ENCODE data around the gene VWA7.

VWA7 gene

DNA sequence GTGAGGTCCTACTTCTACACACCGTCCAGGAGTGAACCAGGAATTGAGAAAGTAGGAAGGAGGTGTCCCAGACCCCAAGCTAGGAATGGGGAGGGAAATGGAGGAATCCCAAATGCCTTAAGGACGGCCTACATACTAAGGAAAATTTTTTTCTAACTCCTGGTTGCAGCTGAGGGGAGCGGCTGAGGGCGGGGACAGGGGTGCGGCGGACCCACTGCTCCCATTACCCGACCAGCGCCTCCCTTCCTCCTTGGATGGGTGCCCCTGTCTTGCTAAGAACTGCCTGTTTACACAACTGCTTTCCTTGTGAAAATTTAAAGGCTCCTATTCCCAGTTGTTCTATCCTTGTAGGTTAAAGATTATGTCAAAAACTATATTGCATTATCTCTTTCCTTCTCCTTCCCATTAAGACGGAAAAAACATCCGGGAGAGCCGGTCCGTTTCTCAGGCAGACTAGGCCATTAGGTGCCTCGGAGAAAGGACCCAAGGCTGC is 49.7 kb upstream of the VWA7 start (continued):
- TF ChIP-seq KLF9 (tag by site-specific recombination; IDR thresholded peaks at IDR 0.05; ENCODE audit: low read depth), result 0 out of 2 replicates have a peak, but pooled peaks have one; percentile 5
- TF ChIP-seq GLI4 (tag by site-specific recombination; IDR thresholded peaks at IDR 0.05), result no peak
- TF ChIP-seq ZNF501 (tag by site-specific recombination; IDR thresholded peaks at IDR 0.05), result peak; percentile 65
- peak; percentile 97 for TF ChIP-seq ZNF610 (tag by site-specific recombination; IDR thresholded peaks at IDR 0.05; ENCODE audit: borderline replicate concordance)
- no peak for TF ChIP-seq ZNF23 (tag by site-specific recombination; IDR thresholded peaks at IDR 0.05; ENCODE audit: borderline replicate concordance)
- TF ChIP-seq ZBTB7A (tag by site-specific recombination; IDR thresholded peaks at IDR 0.05; ENCODE audit: low read depth), result no peak
- TF ChIP-seq, protein P1, sequence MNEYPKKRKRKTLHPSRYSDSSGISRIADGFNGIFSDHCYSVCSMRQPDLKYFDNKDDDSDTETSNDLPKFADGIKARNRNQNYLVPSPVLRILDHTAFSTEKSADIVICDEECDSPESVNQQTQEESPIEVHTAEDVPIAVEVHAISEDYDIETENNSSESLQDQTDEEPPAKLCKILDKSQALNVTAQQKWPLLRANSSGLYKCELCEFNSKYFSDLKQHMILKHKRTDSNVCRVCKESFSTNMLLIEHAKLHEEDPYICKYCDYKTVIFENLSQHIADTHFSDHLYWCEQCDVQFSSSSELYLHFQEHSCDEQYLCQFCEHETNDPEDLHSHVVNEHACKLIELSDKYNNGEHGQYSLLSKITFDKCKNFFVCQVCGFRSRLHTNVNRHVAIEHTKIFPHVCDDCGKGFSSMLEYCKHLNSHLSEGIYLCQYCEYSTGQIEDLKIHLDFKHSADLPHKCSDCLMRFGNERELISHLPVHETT (tag by site-specific recombination; IDR thresholded peaks at IDR 0.05), result peak; percentile 81; the same call in 1 of the 2 replicates
- TF ChIP-seq ZNF785 (tag by site-specific recombination; IDR thresholded peaks at IDR 0.05), result no peak
- no peak for TF ChIP-seq ZNF596 (tag by site-specific recombination; IDR thresholded peaks at IDR 0.05)
- no peak for TF ChIP-seq EGR2 (tag by site-specific recombination; IDR thresholded peaks at IDR 0.05; ENCODE audit: low read depth)
- peak; percentile 88 for TF ChIP-seq WT1 (tag by site-specific recombination; IDR thresholded peaks at IDR 0.05)
- TF ChIP-seq, protein P2, sequence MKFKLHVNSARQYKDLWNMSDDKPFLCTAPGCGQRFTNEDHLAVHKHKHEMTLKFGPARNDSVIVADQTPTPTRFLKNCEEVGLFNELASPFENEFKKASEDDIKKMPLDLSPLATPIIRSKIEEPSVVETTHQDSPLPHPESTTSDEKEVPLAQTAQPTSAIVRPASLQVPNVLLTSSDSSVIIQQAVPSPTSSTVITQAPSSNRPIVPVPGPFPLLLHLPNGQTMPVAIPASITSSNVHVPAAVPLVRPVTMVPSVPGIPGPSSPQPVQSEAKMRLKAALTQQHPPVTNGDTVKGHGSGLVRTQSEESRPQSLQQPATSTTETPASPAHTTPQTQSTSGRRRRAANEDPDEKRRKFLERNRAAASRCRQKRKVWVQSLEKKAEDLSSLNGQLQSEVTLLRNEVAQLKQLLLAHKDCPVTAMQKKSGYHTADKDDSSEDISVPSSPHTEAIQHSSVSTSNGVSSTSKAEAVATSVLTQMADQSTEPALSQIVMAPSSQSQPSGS (tag by site-specific recombination; IDR thresholded peaks at IDR 0.05; ENCODE audit: low read depth), result no peak
- TF ChIP-seq ZNF791 (tag by site-specific recombination; IDR thresholded peaks at IDR 0.05), result no peak
- TF ChIP-seq, protein P3, sequence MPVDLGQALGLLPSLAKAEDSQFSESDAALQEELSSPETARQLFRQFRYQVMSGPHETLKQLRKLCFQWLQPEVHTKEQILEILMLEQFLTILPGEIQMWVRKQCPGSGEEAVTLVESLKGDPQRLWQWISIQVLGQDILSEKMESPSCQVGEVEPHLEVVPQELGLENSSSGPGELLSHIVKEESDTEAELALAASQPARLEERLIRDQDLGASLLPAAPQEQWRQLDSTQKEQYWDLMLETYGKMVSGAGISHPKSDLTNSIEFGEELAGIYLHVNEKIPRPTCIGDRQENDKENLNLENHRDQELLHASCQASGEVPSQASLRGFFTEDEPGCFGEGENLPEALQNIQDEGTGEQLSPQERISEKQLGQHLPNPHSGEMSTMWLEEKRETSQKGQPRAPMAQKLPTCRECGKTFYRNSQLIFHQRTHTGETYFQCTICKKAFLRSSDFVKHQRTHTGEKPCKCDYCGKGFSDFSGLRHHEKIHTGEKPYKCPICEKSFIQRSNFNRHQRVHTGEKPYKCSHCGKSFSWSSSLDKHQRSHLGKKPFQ (tag by site-specific recombination; IDR thresholded peaks at IDR 0.05), result no peak
- peak; percentile 81 for TF ChIP-seq ZFP69B (tag by site-specific recombination; IDR thresholded peaks at IDR 0.05)
- TF ChIP-seq TRIM28 (IDR thresholded peaks at IDR 0.05; ENCODE audit: borderline replicate concordance, low read length), result no peak
- TF ChIP-seq ZNF292 (tag by site-specific recombination; IDR thresholded peaks at IDR 0.05; ENCODE audit: borderline replicate concordance, low read depth), result no peak
- TF ChIP-seq ZNF211 (tag by site-specific recombination; IDR thresholded peaks at IDR 0.05; ENCODE audit: low read depth), result no peak
- TF ChIP-seq ZNF146 (tag by site-specific recombination; IDR thresholded peaks at IDR 0.05), result no peak
- TF ChIP-seq ZBTB21 (tag by site-specific recombination; IDR thresholded peaks at IDR 0.05), result no peak
- no peak; the same call in 1 of the 2 replicates for TF ChIP-seq ZBTB8A (tag by site-specific recombination; IDR thresholded peaks at IDR 0.05)
- no peak for TF ChIP-seq ZNF37A (tag by site-specific recombination; IDR thresholded peaks at IDR 0.05)
- peak; percentile 56; the same call in 1 of the 2 replicates for TF ChIP-seq ZSCAN30 (tag by site-specific recombination; IDR thresholded peaks at IDR 0.05)
- TF ChIP-seq, protein P4, sequence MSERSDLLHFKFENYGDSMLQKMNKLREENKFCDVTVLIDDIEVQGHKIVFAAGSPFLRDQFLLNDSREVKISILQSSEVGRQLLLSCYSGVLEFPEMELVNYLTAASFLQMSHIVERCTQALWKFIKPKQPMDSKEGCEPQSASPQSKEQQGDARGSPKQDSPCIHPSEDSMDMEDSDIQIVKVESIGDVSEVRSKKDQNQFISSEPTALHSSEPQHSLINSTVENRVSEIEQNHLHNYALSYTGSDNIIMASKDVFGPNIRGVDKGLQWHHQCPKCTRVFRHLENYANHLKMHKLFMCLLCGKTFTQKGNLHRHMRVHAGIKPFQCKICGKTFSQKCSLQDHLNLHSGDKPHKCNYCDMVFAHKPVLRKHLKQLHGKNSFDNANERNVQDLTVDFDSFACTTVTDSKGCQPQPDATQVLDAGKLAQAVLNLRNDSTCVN (tag by site-specific recombination; optimal IDR thresholded peaks at IDR 0.05), result no peak
- TF ChIP-seq ZNF776 (tag by site-specific recombination; IDR thresholded peaks at IDR 0.05; ENCODE audit: borderline replicate concordance), result no peak
- TF ChIP-seq ZNF792 (tag by site-specific recombination; IDR thresholded peaks at IDR 0.05), result no peak
- TF ChIP-seq, protein P5, sequence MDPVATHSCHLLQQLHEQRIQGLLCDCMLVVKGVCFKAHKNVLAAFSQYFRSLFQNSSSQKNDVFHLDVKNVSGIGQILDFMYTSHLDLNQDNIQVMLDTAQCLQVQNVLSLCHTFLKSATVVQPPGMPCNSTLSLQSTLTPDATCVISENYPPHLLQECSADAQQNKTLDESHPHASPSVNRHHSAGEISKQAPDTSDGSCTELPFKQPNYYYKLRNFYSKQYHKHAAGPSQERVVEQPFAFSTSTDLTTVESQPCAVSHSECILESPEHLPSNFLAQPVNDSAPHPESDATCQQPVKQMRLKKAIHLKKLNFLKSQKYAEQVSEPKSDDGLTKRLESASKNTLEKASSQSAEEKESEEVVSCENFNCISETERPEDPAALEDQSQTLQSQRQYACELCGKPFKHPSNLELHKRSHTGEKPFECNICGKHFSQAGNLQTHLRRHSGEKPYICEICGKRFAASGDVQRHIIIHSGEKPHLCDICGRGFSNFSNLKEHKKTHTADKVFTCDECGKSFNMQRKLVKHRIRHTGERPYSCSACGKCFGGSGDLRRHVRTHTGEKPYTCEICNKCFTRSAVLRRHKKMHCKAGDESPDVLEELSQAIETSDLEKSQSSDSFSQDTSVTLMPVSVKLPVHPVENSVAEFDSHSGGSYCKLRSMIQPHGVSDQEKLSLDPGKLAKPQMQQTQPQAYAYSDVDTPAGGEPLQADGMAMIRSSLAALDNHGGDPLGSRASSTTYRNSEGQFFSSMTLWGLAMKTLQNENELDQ (tag by site-specific recombination; IDR thresholded peaks at IDR 0.05; ENCODE audit: low read depth), result no peak
- TF ChIP-seq OSR2 (tag by site-specific recombination; IDR thresholded peaks at IDR 0.05), result 0 out of 2 replicates have a peak, but pooled peaks have one; percentile 14
- TF ChIP-seq SCRT1 (tag by site-specific recombination; IDR thresholded peaks at IDR 0.05; ENCODE audit: borderline replicate concordance), result no peak
- TF ChIP-seq ZNF175 (tag by site-specific recombination; IDR thresholded peaks at IDR 0.05), result no peak
- TF ChIP-seq HOXA7 (CRISPR knock-in tag; IDR thresholded peaks at IDR 0.05; ENCODE audit: borderline replicate concordance), result no peak
- no peak for TF ChIP-seq GLIS1 (tag by site-specific recombination; IDR thresholded peaks at IDR 0.05)
- no peak for TF ChIP-seq ZNF707 (tag by site-specific recombination; IDR thresholded peaks at IDR 0.05)
- TF ChIP-seq, protein P6, sequence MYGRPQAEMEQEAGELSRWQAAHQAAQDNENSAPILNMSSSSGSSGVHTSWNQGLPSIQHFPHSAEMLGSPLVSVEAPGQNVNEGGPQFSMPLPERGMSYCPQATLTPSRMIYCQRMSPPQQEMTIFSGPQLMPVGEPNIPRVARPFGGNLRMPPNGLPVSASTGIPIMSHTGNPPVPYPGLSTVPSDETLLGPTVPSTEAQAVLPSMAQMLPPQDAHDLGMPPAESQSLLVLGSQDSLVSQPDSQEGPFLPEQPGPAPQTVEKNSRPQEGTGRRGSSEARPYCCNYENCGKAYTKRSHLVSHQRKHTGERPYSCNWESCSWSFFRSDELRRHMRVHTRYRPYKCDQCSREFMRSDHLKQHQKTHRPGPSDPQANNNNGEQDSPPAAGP (tag by site-specific recombination; IDR thresholded peaks at IDR 0.05), result peak; percentile 81; the same call in 1 of the 2 replicates
